Measurements from ENCODE around the gene CCNQ. TPM values are rescaled to one million over a fixed set of nuclear protein-coding genes. Genes with fewer than 3 reads are reported as not detected.
A peak's percentile ranks its signal among the peaks of the same experiment; 100 is the strongest.

CCNQ gene
- total RNA-seq, 1 donor from 2014 or later, result 53.4 TPM

DNA sequence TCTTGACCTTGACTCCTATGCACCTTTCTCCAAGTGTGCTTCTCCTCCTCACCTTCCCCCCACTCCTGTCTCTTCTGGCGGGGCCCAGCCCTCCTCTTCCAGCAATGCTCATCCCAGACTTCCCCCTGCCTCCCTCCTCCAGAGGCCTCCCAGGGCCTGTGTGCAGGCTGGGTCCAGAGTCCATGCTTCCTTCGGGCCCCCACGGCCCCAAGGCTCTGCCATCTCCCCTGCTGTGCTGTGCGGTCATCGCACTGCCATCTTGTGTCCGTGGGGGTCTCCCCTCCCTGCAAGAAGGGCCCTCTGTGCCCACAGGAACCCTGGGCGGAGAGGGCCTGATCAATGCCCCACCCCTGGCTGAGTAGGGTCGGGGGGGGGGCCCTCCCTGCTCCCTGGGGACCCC, 54.2 kb downstream of the CCNQ start:
- TF ChIP-seq CTCF (IDR thresholded peaks at IDR 0.05; ENCODE audit: insufficient read depth, low read length, severe bottlenecking), result no peak
- FAIRE-seq, result no peak
- no peaks in the 10 kb centered on the region for H3K36me3 ChIP-seq (ENCODE audit: control insufficient read depth, insufficient read depth, low read length)
- H3K4me3 ChIP-seq (ENCODE audit: low read depth, low read length), result no peak overlapping the region
- no peak for DNase-seq (ENCODE audit: low read depth)
- H3K27me3 ChIP-seq (ENCODE audit: control insufficient read depth, insufficient read depth, low read length), result no peaks in the 10 kb centered on the region

DNA sequence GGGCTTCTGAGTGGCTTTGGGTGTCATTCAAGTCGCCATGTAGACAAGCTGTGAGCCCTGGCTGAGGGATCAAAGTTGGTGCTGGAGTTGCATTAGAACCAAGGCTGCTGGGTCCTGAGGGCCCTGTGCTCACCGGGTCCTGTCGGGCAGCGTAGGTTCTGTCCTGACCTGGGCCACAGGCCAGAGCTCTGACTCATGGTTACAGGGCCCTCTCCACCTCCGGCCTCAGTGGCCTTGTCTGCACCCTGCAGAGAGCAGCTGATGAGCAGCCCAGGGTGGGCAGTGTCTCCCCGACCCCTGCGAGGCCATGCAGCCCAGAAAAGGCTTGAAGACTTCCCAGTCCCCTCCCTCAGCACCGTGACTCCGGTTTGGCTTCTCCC, 59.0 kb downstream of the CCNQ start:
- Histone ChIP-seq H3K27me3 (ENCODE audit: control insufficient read depth, insufficient read depth, low read length) (no peaks in the 10 kb centered on the region), H3K4me3 (ENCODE audit: low read depth, low read length) (no peak overlapping the region), H3K36me3 (ENCODE audit: control insufficient read depth, insufficient read depth, low read length) (no peaks in the 10 kb centered on the region)
- FAIRE-seq, result no peak
- no peak for DNase-seq (ENCODE audit: low read depth)
- no peak for TF ChIP-seq CTCF (IDR thresholded peaks at IDR 0.05; ENCODE audit: insufficient read depth, low read length, severe bottlenecking)

GRCh38 chrX:153539171-153539978, 59.6 kb downstream of the CCNQ start:
- peak; percentile 32 for DNase-seq (ENCODE audit: low read depth)
- FAIRE-seq, result no peak
- H3K4me3 ChIP-seq (ENCODE audit: low read depth, low read length), result no peak overlapping the region
- H3K36me3 ChIP-seq (ENCODE audit: control insufficient read depth, insufficient read depth, low read length), result no peaks in the 10 kb centered on the region
- no peaks in the 10 kb centered on the region for H3K27me3 ChIP-seq (ENCODE audit: control insufficient read depth, insufficient read depth, low read length)
- TF ChIP-seq CTCF (IDR thresholded peaks at IDR 0.05; ENCODE audit: insufficient read depth, low read length, severe bottlenecking), result peak; percentile 86

DNA sequence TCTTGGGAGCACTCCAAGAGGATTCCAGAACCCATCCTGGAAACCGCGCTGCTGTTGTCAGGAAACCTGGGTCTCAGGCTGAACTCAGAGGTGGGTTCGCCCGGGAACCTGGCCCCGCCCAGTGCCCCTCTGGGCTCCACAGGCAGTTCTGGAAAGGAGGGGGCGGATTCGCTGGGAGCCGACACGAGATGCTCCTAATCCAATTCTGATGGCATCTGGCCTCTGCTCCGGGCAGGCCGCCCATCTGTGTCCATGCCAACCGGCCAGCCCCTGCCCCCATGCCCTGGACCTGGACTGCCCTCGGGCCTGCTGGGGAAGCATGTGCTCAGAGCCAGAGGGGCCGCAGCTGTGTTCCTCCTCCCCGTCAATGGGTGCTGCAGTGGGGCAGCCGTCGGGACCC, 60.5 kb downstream of the CCNQ start:
- DNase-seq (ENCODE audit: low read depth), result no peak
- no peaks in the 10 kb centered on the region for H3K27me3 ChIP-seq (ENCODE audit: control insufficient read depth, insufficient read depth, low read length)
- no peak overlapping the region for H3K4me3 ChIP-seq (ENCODE audit: low read depth, low read length)
- FAIRE-seq, result no peak
- H3K36me3 ChIP-seq (ENCODE audit: control insufficient read depth, insufficient read depth, low read length), result no peaks in the 10 kb centered on the region
- no peak for TF ChIP-seq CTCF (IDR thresholded peaks at IDR 0.05; ENCODE audit: insufficient read depth, low read length, severe bottlenecking)

Other genes starting within 250 kb of the CCNQ start
- gene PNMA6E, start 197.8 kb downstream of the CCNQ start, total RNA-seq, result not detected in 2 replicates
- 0.53 and 1.3 TPM in 2 replicates for gene ZFP92, start 187.7 kb downstream of the CCNQ start, total RNA-seq
- gene TREX2, start 153.1 kb downstream of the CCNQ start, total RNA-seq, result 2.3 and 5.5 TPM in 2 replicates
- gene HAUS7, start 128.6 kb downstream of the CCNQ start, total RNA-seq, result 7.4 and 10.9 TPM in 2 replicates
- gene BGN, start 104.2 kb downstream of the CCNQ start, total RNA-seq, result 0.26 TPM in 1 of 2 replicates, not detected in the other
- not detected in 2 replicates for gene ATP2B3, start 81.5 kb downstream of the CCNQ start, total RNA-seq
- gene DUSP9, start 48.1 kb upstream of the CCNQ start, total RNA-seq, result 0.77 and 1.3 TPM in 2 replicates
- 1.5 and 2.1 TPM in 2 replicates for gene PNCK, start 74.7 kb upstream of the CCNQ start, total RNA-seq
- gene SLC6A8, start 88.8 kb upstream of the CCNQ start, total RNA-seq, result 42.4 and 49.3 TPM in 2 replicates
- gene BCAP31, start 125.2 kb upstream of the CCNQ start, total RNA-seq, result 300 and 322 TPM in 2 replicates
- gene ABCD1, start 125.7 kb upstream of the CCNQ start, total RNA-seq, result 1.7 and 1.8 TPM in 2 replicates
- gene PLXNB3, start 165.1 kb upstream of the CCNQ start, total RNA-seq, result 4.5 and 5.4 TPM in 2 replicates
- gene SRPK3, start 181.9 kb upstream of the CCNQ start, total RNA-seq, result under 0.01 and 0.26 TPM in 2 replicates
- gene IDH3G, start 195.2 kb upstream of the CCNQ start, total RNA-seq, result 26.3 and 27.7 TPM in 2 replicates
- 126 and 136 TPM in 2 replicates for gene SSR4, start 195.5 kb upstream of the CCNQ start, total RNA-seq
- under 0.01 TPM in 2 replicates for gene PDZD4, start 231.4 kb upstream of the CCNQ start, total RNA-seq

Data from bronchial epithelial cell (primary cell).